ENCODE results near the gene WDFY4. TPM values are rescaled to one million over a fixed set of nuclear protein-coding genes. Genes with fewer than 3 reads are reported as not detected.

The WDFY4 gene
- polyA plus RNA-seq, 1 donor from 2014 or later: not detected

GRCh38 chr10:48818081-48818480, 133.4 kb downstream of the WDFY4 start:
- no peaks in the 10 kb centered on the region for H3F3A ChIP-seq (ENCODE audit: insufficient read depth, low read length, poor library complexity, severe bottlenecking)
- H2AFZ ChIP-seq (ENCODE audit: low read depth, low read length): no peak overlapping the region
- no peaks in the 10 kb centered on the region for H4K20me1 ChIP-seq (ENCODE audit: insufficient read depth)
- H3K9ac ChIP-seq (ENCODE audit: low read length): no peak overlapping the region
- no peak overlapping the region for H3K4me2 ChIP-seq (ENCODE audit: low read length)
- H3K9me2 ChIP-seq (ENCODE audit: insufficient read depth, low read length): no peaks in the 10 kb centered on the region
- no peaks in the 10 kb centered on the region for H3K36me3 ChIP-seq (ENCODE audit: insufficient read depth, low read length)
- TF ChIP-seq POLR2AphosphoS5 (IDR thresholded peaks at IDR 0.05) (no peak), MXI1 (conservative IDR thresholded peaks at IDR 0.05; ENCODE audit: poor library complexity, severe bottlenecking) (no peak), RAD21 (conservative IDR thresholded peaks at IDR 0.05) (no peak), TAF1 (IDR thresholded peaks at IDR 0.05; ENCODE audit: low read depth) (no peak), CTCF (IDR thresholded peaks at IDR 0.05; ENCODE audit: poor library complexity, severe bottlenecking) (no peak), EZH2 (IDR thresholded peaks at IDR 0.05; ENCODE audit: borderline replicate concordance, insufficient read depth, low read length, poor library complexity, severe bottlenecking) (no peak), SMC3 (conservative IDR thresholded peaks at IDR 0.05; ENCODE audit: poor library complexity) (no peak), REST (IDR thresholded peaks at IDR 0.05; ENCODE audit: borderline replicate concordance) (no peak), EP300 (conservative IDR thresholded peaks at IDR 0.05; ENCODE audit: poor library complexity, severe bottlenecking) (no peak)
- H3K4me3 ChIP-seq (ENCODE audit: low read length): no peak overlapping the region
- no peaks in the 10 kb centered on the region for H3K9me3 ChIP-seq (ENCODE audit: low read length)
- no peaks in the 10 kb centered on the region for H3K27me3 ChIP-seq (ENCODE audit: insufficient read depth, low read depth, low read length)
- H3K79me2 ChIP-seq (replicated peaks; ENCODE audit: insufficient read depth, low read length): no peaks in the 10 kb centered on the region
- no peak overlapping the region for H3K27ac ChIP-seq (ENCODE audit: low read length)

GRCh38 chr10:48818861-48819520, 134.3 kb downstream of the WDFY4 start:
- Histone ChIP-seq H3K9me3 (ENCODE audit: low read length) (no peaks in the 10 kb centered on the region), H3K36me3 (ENCODE audit: insufficient read depth, low read length) (no peaks in the 10 kb centered on the region), H3K9ac (ENCODE audit: low read length) (no peak overlapping the region), H3K27ac (ENCODE audit: low read length) (no peak overlapping the region), H3K27me3 (ENCODE audit: insufficient read depth, low read depth, low read length) (no peaks in the 10 kb centered on the region), H3F3A (ENCODE audit: insufficient read depth, low read length, poor library complexity, severe bottlenecking) (no peaks in the 10 kb centered on the region), H3K4me3 (ENCODE audit: low read length) (no peak overlapping the region), H2AFZ (ENCODE audit: low read depth, low read length) (no peak overlapping the region), H3K9me2 (ENCODE audit: insufficient read depth, low read length) (no peaks in the 10 kb centered on the region), H3K4me2 (ENCODE audit: low read length) (no peak overlapping the region), H3K79me2 (replicated peaks; ENCODE audit: insufficient read depth, low read length) (no peaks in the 10 kb centered on the region), H4K20me1 (ENCODE audit: insufficient read depth) (no peaks in the 10 kb centered on the region)
- TF ChIP-seq SMC3 (conservative IDR thresholded peaks at IDR 0.05; ENCODE audit: poor library complexity): no peak
- TF ChIP-seq TAF1 (IDR thresholded peaks at IDR 0.05; ENCODE audit: low read depth): no peak
- TF ChIP-seq RAD21 (conservative IDR thresholded peaks at IDR 0.05): no peak
- TF ChIP-seq MXI1 (conservative IDR thresholded peaks at IDR 0.05; ENCODE audit: poor library complexity, severe bottlenecking): no peak
- TF ChIP-seq POLR2AphosphoS5 (IDR thresholded peaks at IDR 0.05): no peak
- no peak for TF ChIP-seq EZH2 (IDR thresholded peaks at IDR 0.05; ENCODE audit: borderline replicate concordance, insufficient read depth, low read length, poor library complexity, severe bottlenecking)
- TF ChIP-seq CTCF (IDR thresholded peaks at IDR 0.05; ENCODE audit: poor library complexity, severe bottlenecking): no peak
- no peak for TF ChIP-seq REST (IDR thresholded peaks at IDR 0.05; ENCODE audit: borderline replicate concordance)
- TF ChIP-seq EP300 (conservative IDR thresholded peaks at IDR 0.05; ENCODE audit: poor library complexity, severe bottlenecking): no peak
